Measurements from ENCODE around the gene CHRM1.

The CHRM1 gene

GRCh38 chr11:62881579-62882430 is 39.4 kb downstream of the CHRM1 start:
- Histone ChIP-seq H4K5ac (ENCODE audit: low read length) (peak overlapping the region; percentile 82), H3K9ac (ENCODE audit: low read length) (peak overlapping the region; percentile 100), H3K4ac (ENCODE audit: low read depth, low read length) (peak overlapping the region; percentile 99), H2AK5ac (ENCODE audit: low read length) (peak overlapping the region; percentile 87), H3K79me2 (ENCODE audit: control insufficient read depth, insufficient read depth, low read length) (peaks cover 63% of the 10 kb centered on the region), H2BK120ac (ENCODE audit: low read depth, low read length) (peak overlapping the region; percentile 82), H3K23ac (ENCODE audit: low read length) (no peak overlapping the region), H3K4me2 (ENCODE audit: low read length) (peak overlapping the region; percentile 91), H3K56ac (ENCODE audit: low read length) (peak overlapping the region; percentile 100), H2BK5ac (ENCODE audit: low read length) (peak overlapping the region; percentile 89), H3K79me1 (ENCODE audit: low read length) (peaks cover 25% of the 10 kb centered on the region), H3K27ac (ENCODE audit: low read depth, low read length) (peak overlapping the region; percentile 91), H3K36me3 (ENCODE audit: control insufficient read depth, insufficient read depth, low read length) (peaks cover 27% of the 10 kb centered on the region), H3K18ac (ENCODE audit: low read length) (peak overlapping the region; percentile 81), H3K4me3 (ENCODE audit: low read length) (peak overlapping the region; percentile 99), H2BK15ac (replicated peaks; ENCODE audit: low read depth) (no peak overlapping the region), H4K8ac (ENCODE audit: low read depth, low read length) (no peak overlapping the region), H3K4me1 (ENCODE audit: control insufficient read depth, low read depth, low read length) (peaks cover 10% of the 10 kb centered on the region), H3K27me3 (ENCODE audit: insufficient read depth, low read length, poor library complexity) (no peaks in the 10 kb centered on the region)
- DNase-seq, result peak; percentile 99
- no CpG with 5 or more reads among the region's 21 CpGs for WGBS (ENCODE audit: extremely low coverage, insufficient coverage, low lambda C conversion rate)

GRCh38 chr11:62880803-62881578 is 40.2 kb downstream of the CHRM1 start, which contains the start of gene SLC3A2:
SLC3A2 (plus strand) TSS chr11:62880896; CDS start chr11:62881024, 128 bp downstream.
- H4K5ac ChIP-seq (ENCODE audit: low read length), result no peak within 1 kb of the TSS
- peak within 1 kb of the TSS; percentile 95 for H3K23ac ChIP-seq (ENCODE audit: low read length)
- no CpG with 5 or more reads among the region's 69 CpGs for WGBS (ENCODE audit: extremely low coverage, insufficient coverage, low lambda C conversion rate)
- H2BK120ac ChIP-seq (ENCODE audit: low read depth, low read length), result peak within 1 kb of the TSS; percentile 82
- peak within 1 kb of the TSS; percentile 100 for H3K56ac ChIP-seq (ENCODE audit: low read length)
- H2AK5ac ChIP-seq (ENCODE audit: low read length), result peak within 1 kb of the TSS; percentile 93
- H2BK5ac ChIP-seq (ENCODE audit: low read length), result peak within 1 kb of the TSS; percentile 95
- H3K4me3 ChIP-seq (ENCODE audit: low read length), result peak within 1 kb of the TSS; percentile 99
- peak; percentile 92 for DNase-seq
- peaks cover 21% of the 10 kb centered on the region for H3K79me1 ChIP-seq (ENCODE audit: low read length)
- H3K4me1 ChIP-seq (ENCODE audit: control insufficient read depth, low read depth, low read length), result peaks cover 10% of the 10 kb centered on the region
- H3K79me2 ChIP-seq (ENCODE audit: control insufficient read depth, insufficient read depth, low read length), result peaks cover 62% of the 10 kb centered on the region
- H3K27ac ChIP-seq (ENCODE audit: low read depth, low read length), result peak within 1 kb of the TSS; percentile 91
- peak within 1 kb of the TSS; percentile 81 for H3K18ac ChIP-seq (ENCODE audit: low read length)
- H3K4me2 ChIP-seq (ENCODE audit: low read length), result peak within 1 kb of the TSS; percentile 91
- no peak within 1 kb of the TSS for H2BK15ac ChIP-seq (replicated peaks; ENCODE audit: low read depth)
- H3K9ac ChIP-seq (ENCODE audit: low read length), result peak within 1 kb of the TSS; percentile 100
- peaks cover 23% of the 10 kb centered on the region for H3K36me3 ChIP-seq (ENCODE audit: control insufficient read depth, insufficient read depth, low read length)
- H4K8ac ChIP-seq (ENCODE audit: low read depth, low read length), result no peak within 1 kb of the TSS
- no peaks in the 10 kb centered on the region for H3K27me3 ChIP-seq (ENCODE audit: insufficient read depth, low read length, poor library complexity)
- peak within 1 kb of the TSS; percentile 99 for H3K4ac ChIP-seq (ENCODE audit: low read depth, low read length)

- Histone ChIP-seq H3K27me3 (ENCODE audit: insufficient read depth, low read length, poor library complexity) (no peaks in the 10 kb centered on the region), H3K4me1 (ENCODE audit: control insufficient read depth, low read depth, low read length) (peaks cover 10% of the 10 kb centered on the region), H3K27ac (ENCODE audit: low read depth, low read length) (no peak overlapping the region), H3K4me3 (ENCODE audit: low read length) (no peak overlapping the region), H3K4me2 (ENCODE audit: low read length) (peak overlapping the region; percentile 15), H3K4ac (ENCODE audit: low read depth, low read length) (peak overlapping the region; percentile 49), H3K36me3 (ENCODE audit: control insufficient read depth, insufficient read depth, low read length) (peaks cover 19% of the 10 kb centered on the region), H3K56ac (ENCODE audit: low read length) (peak overlapping the region; percentile 54), H2BK15ac (replicated peaks; ENCODE audit: low read depth) (no peak overlapping the region), H3K9ac (ENCODE audit: low read length) (peak overlapping the region; percentile 44), H3K79me2 (ENCODE audit: control insufficient read depth, insufficient read depth, low read length) (peaks cover 62% of the 10 kb centered on the region), H3K79me1 (ENCODE audit: low read length) (peaks cover 16% of the 10 kb centered on the region), H3K23ac (ENCODE audit: low read length) (no peak overlapping the region), H4K8ac (ENCODE audit: low read depth, low read length) (no peak overlapping the region), H2AK5ac (ENCODE audit: low read length) (no peak overlapping the region), H4K5ac (ENCODE audit: low read length) (no peak overlapping the region), H2BK120ac (ENCODE audit: low read depth, low read length) (no peak overlapping the region), H2BK5ac (ENCODE audit: low read length) (no peak overlapping the region), H3K18ac (ENCODE audit: low read length) (peak overlapping the region; percentile 19)
- no CpG with 5 or more reads among the region's 16 CpGs for WGBS (ENCODE audit: extremely low coverage, insufficient coverage, low lambda C conversion rate)
- no peak for DNase-seq
Observed at GRCh38 chr11:62880231-62880802, 40.8 kb downstream of the CHRM1 start.

- peak overlapping the region; percentile 1 for H3K9ac ChIP-seq (ENCODE audit: low read length)
- no peak overlapping the region for H2AK5ac ChIP-seq (ENCODE audit: low read length)
- no CpG with 5 or more reads among the region's 7 CpGs for WGBS (ENCODE audit: extremely low coverage, insufficient coverage, low lambda C conversion rate)
- no peak overlapping the region for H3K56ac ChIP-seq (ENCODE audit: low read length)
- no peak overlapping the region for H3K27ac ChIP-seq (ENCODE audit: low read depth, low read length)
- no peak overlapping the region for H2BK15ac ChIP-seq (replicated peaks; ENCODE audit: low read depth)
- peaks cover 12% of the 10 kb centered on the region for H3K79me1 ChIP-seq (ENCODE audit: low read length)
- no peak overlapping the region for H3K23ac ChIP-seq (ENCODE audit: low read length)
- peaks cover 10% of the 10 kb centered on the region for H3K4me1 ChIP-seq (ENCODE audit: control insufficient read depth, low read depth, low read length)
- H4K8ac ChIP-seq (ENCODE audit: low read depth, low read length), result no peak overlapping the region
- no peak overlapping the region for H3K18ac ChIP-seq (ENCODE audit: low read length)
- H3K4ac ChIP-seq (ENCODE audit: low read depth, low read length), result no peak overlapping the region
- no peak overlapping the region for H2BK120ac ChIP-seq (ENCODE audit: low read depth, low read length)
- no peaks in the 10 kb centered on the region for H3K27me3 ChIP-seq (ENCODE audit: insufficient read depth, low read length, poor library complexity)
- peaks cover 13% of the 10 kb centered on the region for H3K36me3 ChIP-seq (ENCODE audit: control insufficient read depth, insufficient read depth, low read length)
- H2BK5ac ChIP-seq (ENCODE audit: low read length), result no peak overlapping the region
- DNase-seq, result no peak
- H3K4me2 ChIP-seq (ENCODE audit: low read length), result no peak overlapping the region
- H3K4me3 ChIP-seq (ENCODE audit: low read length), result no peak overlapping the region
- no peak overlapping the region for H4K5ac ChIP-seq (ENCODE audit: low read length)
- H3K79me2 ChIP-seq (ENCODE audit: control insufficient read depth, insufficient read depth, low read length), result peaks cover 64% of the 10 kb centered on the region
Observed at GRCh38 chr11:62879235-62879978, 41.8 kb downstream of the CHRM1 start.

- Histone ChIP-seq H2AK5ac (ENCODE audit: low read length) (no peak overlapping the region), H4K8ac (ENCODE audit: low read depth, low read length) (no peak overlapping the region), H3K4me3 (ENCODE audit: low read length) (no peak overlapping the region), H3K4ac (ENCODE audit: low read depth, low read length) (no peak overlapping the region), H3K79me2 (ENCODE audit: control insufficient read depth, insufficient read depth, low read length) (peaks cover 51% of the 10 kb centered on the region), H3K27ac (ENCODE audit: low read depth, low read length) (no peak overlapping the region), H3K4me2 (ENCODE audit: low read length) (no peak overlapping the region), H3K56ac (ENCODE audit: low read length) (no peak overlapping the region), H3K79me1 (ENCODE audit: low read length) (peaks cover 3% of the 10 kb centered on the region), H4K5ac (ENCODE audit: low read length) (no peak overlapping the region), H3K27me3 (ENCODE audit: insufficient read depth, low read length, poor library complexity) (no peaks in the 10 kb centered on the region), H2BK120ac (ENCODE audit: low read depth, low read length) (no peak overlapping the region), H3K9ac (ENCODE audit: low read length) (no peak overlapping the region), H3K36me3 (ENCODE audit: control insufficient read depth, insufficient read depth, low read length) (peaks cover 3% of the 10 kb centered on the region), H2BK15ac (replicated peaks; ENCODE audit: low read depth) (no peak overlapping the region), H3K4me1 (ENCODE audit: control insufficient read depth, low read depth, low read length) (peaks cover 2% of the 10 kb centered on the region), H2BK5ac (ENCODE audit: low read length) (no peak overlapping the region), H3K23ac (ENCODE audit: low read length) (no peak overlapping the region), H3K18ac (ENCODE audit: low read length) (no peak overlapping the region)
- no CpG with 5 or more reads among the region's 6 CpGs for WGBS (ENCODE audit: extremely low coverage, insufficient coverage, low lambda C conversion rate)
- DNase-seq, result no peak
Observed at GRCh38 chr11:62876712-62877111, 44.5 kb downstream of the CHRM1 start.
